ENCODE results near the gene SEC23B.

GRCh38 chr20:18523066-18523465 is 15.3 kb downstream of the SEC23B start:
- TF ChIP-seq, protein P1, sequence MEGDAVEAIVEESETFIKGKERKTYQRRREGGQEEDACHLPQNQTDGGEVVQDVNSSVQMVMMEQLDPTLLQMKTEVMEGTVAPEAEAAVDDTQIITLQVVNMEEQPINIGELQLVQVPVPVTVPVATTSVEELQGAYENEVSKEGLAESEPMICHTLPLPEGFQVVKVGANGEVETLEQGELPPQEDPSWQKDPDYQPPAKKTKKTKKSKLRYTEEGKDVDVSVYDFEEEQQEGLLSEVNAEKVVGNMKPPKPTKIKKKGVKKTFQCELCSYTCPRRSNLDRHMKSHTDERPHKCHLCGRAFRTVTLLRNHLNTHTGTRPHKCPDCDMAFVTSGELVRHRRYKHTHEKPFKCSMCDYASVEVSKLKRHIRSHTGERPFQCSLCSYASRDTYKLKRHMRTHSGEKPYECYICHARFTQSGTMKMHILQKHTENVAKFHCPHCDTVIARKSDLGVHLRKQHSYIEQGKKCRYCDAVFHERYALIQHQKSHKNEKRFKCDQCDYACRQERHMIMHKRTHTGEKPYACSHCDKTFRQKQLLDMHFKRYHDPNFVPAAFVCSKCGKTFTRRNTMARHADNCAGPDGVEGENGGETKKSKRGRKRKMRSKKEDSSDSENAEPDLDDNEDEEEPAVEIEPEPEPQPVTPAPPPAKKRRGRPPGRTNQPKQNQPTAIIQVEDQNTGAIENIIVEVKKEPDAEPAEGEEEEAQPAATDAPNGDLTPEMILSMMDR (CRISPR knock-in tag; IDR thresholded peaks at IDR 0.05): no peak
- no peak for TF ChIP-seq PRPF4 (IDR thresholded peaks at IDR 0.05; ENCODE audit: low read depth, low read length, poor library complexity, severe bottlenecking)
- TF ChIP-seq, protein P2, sequence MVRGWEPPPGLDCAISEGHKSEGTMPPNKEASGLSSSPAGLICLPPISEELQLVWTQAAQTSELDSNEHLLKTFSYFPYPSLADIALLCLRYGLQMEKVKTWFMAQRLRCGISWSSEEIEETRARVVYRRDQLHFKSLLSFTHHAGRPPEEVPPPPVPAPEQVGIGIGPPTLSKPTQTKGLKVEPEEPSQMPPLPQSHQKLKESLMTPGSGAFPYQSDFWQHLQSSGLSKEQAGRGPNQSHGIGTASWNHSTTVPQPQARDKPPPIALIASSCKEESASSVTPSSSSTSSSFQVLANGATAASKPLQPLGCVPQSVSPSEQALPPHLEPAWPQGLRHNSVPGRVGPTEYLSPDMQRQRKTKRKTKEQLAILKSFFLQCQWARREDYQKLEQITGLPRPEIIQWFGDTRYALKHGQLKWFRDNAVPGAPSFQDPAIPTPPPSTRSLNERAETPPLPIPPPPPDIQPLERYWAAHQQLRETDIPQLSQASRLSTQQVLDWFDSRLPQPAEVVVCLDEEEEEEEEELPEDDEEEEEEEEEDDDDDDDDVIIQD (CRISPR knock-in tag; IDR thresholded peaks at IDR 0.05; ENCODE audit: low read depth): no peak
- no peak for TF ChIP-seq FOXK2 (IDR thresholded peaks at IDR 0.05)
- TF ChIP-seq, protein P3, sequence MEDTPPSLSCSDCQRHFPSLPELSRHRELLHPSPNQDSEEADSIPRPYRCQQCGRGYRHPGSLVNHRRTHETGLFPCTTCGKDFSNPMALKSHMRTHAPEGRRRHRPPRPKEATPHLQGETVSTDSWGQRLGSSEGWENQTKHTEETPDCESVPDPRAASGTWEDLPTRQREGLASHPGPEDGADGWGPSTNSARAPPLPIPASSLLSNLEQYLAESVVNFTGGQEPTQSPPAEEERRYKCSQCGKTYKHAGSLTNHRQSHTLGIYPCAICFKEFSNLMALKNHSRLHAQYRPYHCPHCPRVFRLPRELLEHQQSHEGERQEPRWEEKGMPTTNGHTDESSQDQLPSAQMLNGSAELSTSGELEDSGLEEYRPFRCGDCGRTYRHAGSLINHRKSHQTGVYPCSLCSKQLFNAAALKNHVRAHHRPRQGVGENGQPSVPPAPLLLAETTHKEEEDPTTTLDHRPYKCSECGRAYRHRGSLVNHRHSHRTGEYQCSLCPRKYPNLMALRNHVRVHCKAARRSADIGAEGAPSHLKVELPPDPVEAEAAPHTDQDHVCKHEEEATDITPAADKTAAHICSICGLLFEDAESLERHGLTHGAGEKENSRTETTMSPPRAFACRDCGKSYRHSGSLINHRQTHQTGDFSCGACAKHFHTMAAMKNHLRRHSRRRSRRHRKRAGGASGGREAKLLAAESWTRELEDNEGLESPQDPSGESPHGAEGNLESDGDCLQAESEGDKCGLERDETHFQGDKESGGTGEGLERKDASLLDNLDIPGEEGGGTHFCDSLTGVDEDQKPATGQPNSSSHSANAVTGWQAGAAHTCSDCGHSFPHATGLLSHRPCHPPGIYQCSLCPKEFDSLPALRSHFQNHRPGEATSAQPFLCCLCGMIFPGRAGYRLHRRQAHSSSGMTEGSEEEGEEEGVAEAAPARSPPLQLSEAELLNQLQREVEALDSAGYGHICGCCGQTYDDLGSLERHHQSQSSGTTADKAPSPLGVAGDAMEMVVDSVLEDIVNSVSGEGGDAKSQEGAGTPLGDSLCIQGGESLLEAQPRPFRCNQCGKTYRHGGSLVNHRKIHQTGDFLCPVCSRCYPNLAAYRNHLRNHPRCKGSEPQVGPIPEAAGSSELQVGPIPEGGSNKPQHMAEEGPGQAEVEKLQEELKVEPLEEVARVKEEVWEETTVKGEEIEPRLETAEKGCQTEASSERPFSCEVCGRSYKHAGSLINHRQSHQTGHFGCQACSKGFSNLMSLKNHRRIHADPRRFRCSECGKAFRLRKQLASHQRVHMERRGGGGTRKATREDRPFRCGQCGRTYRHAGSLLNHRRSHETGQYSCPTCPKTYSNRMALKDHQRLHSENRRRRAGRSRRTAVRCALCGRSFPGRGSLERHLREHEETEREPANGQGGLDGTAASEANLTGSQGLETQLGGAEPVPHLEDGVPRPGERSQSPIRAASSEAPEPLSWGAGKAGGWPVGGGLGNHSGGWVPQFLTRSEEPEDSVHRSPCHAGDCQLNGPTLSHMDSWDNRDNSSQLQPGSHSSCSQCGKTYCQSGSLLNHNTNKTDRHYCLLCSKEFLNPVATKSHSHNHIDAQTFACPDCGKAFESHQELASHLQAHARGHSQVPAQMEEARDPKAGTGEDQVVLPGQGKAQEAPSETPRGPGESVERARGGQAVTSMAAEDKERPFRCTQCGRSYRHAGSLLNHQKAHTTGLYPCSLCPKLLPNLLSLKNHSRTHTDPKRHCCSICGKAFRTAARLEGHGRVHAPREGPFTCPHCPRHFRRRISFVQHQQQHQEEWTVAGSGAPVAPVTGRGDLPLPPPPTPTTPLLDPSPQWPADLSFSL (CRISPR knock-in tag; IDR thresholded peaks at IDR 0.05): no peak
- no peak for TF ChIP-seq MAX (IDR thresholded peaks at IDR 0.05)
- no peak for TF ChIP-seq MTF1 (CRISPR knock-in tag; IDR thresholded peaks at IDR 0.05)
- no peak for TF ChIP-seq CHD2 (IDR thresholded peaks at IDR 0.05; ENCODE audit: low read depth, low read length)
- TF ChIP-seq SAFB2 (CRISPR knock-in tag; IDR thresholded peaks at IDR 0.05; ENCODE audit: borderline replicate concordance, low read depth): no peak
